ENCODE results near the gene RCAN2. TPM values are rescaled to one million over a fixed set of nuclear protein-coding genes. Genes with fewer than 3 reads are reported as not detected.

RCAN2 gene
- total RNA-seq, 1 donor from 2014 or later, result 11.7 TPM

GRCh38 chr6:46451343-46451742, 39.9 kb downstream of the RCAN2 start:
- H3K4me1 ChIP-seq, result peaks cover 14% of the 10 kb centered on the region
- no peak for DNase-seq
- no peaks in the 10 kb centered on the region for H3K9me3 ChIP-seq
- no peaks in the 10 kb centered on the region for H3K36me3 ChIP-seq
- H3K4me3 ChIP-seq, result no peak overlapping the region
- no peak for TF ChIP-seq CTCF (IDR thresholded peaks at IDR 0.05)
- no peaks in the 10 kb centered on the region for H3K27me3 ChIP-seq
- no peak for ATAC-seq
- intact Hi-C loops (cut with DNase I), result no loop called here
- H3K27ac ChIP-seq, result no peak overlapping the region

GRCh38 chr6:46444772-46445454, 46.3 kb downstream of the RCAN2 start:
- no peak for TF ChIP-seq CTCF (IDR thresholded peaks at IDR 0.05)
- Histone ChIP-seq H3K36me3 (no peaks in the 10 kb centered on the region), H3K27me3 (no peaks in the 10 kb centered on the region), H3K4me1 (no peaks in the 10 kb centered on the region), H3K27ac (no peak overlapping the region), H3K4me3 (no peak overlapping the region), H3K9me3 (no peaks in the 10 kb centered on the region)
- DNase-seq (no peak), ATAC-seq (peak; percentile 36)
- intact Hi-C loops (cut with DNase I), result no loop called here

- intact Hi-C loops (cut with DNase I), result no loop called here
- Histone ChIP-seq H3K27ac (no peak overlapping the region), H3K4me3 (no peak overlapping the region), H3K9me3 (no peaks in the 10 kb centered on the region), H3K4me1 (no peaks in the 10 kb centered on the region), H3K36me3 (no peaks in the 10 kb centered on the region), H3K27me3 (no peaks in the 10 kb centered on the region)
- DNase-seq, result no peak
- no peak for ATAC-seq
- TF ChIP-seq CTCF (IDR thresholded peaks at IDR 0.05), result no peak
Measured at GRCh38 chr6:46443623-46444022, 47.6 kb downstream of the RCAN2 start.

- intact Hi-C loops (cut with DNase I), result no loop called here
- TF ChIP-seq CTCF (IDR thresholded peaks at IDR 0.05), result no peak
- Histone ChIP-seq H3K4me3 (no peak overlapping the region), H3K36me3 (no peaks in the 10 kb centered on the region), H3K27ac (no peak overlapping the region), H3K9me3 (no peaks in the 10 kb centered on the region), H3K4me1 (no peaks in the 10 kb centered on the region), H3K27me3 (no peaks in the 10 kb centered on the region)
- ATAC-seq, result no peak
- no peak for DNase-seq
Measured at GRCh38 chr6:46440641-46441040, 50.6 kb downstream of the RCAN2 start.

- no peaks in the 10 kb centered on the region for H3K9me3 ChIP-seq
- intact Hi-C loops (cut with DNase I), result no loop called here
- DNase-seq (no peak), ATAC-seq (no peak)
- H3K36me3 ChIP-seq, result no peaks in the 10 kb centered on the region
- TF ChIP-seq CTCF (IDR thresholded peaks at IDR 0.05), result no peak
- H3K27ac ChIP-seq, result no peak overlapping the region
- H3K4me3 ChIP-seq, result no peak overlapping the region
- H3K4me1 ChIP-seq, result no peaks in the 10 kb centered on the region
- H3K27me3 ChIP-seq, result no peaks in the 10 kb centered on the region
Measured at GRCh38 chr6:46440141-46440540, 51.1 kb downstream of the RCAN2 start.

GRCh38 chr6:46438245-46438644, 53.0 kb downstream of the RCAN2 start:
- DNase-seq (no peak), ATAC-seq (no peak)
- Histone ChIP-seq H3K4me1 (no peaks in the 10 kb centered on the region), H3K27me3 (no peaks in the 10 kb centered on the region), H3K27ac (no peak overlapping the region), H3K9me3 (no peaks in the 10 kb centered on the region), H3K4me3 (no peak overlapping the region), H3K36me3 (no peaks in the 10 kb centered on the region)
- intact Hi-C loops (cut with DNase I), result no loop called here
- no peak for TF ChIP-seq CTCF (IDR thresholded peaks at IDR 0.05)

Measured in upper lobe of right lung (tissue), 1 donor.